ENCODE results near the gene ERF.

Gene ERF

GRCh38 chr19:42287017-42287826 lies 32.3 kb upstream of the ERF start:
- DNase-seq (ENCODE audit: low read depth) = no peak

- no peak for DNase-seq (ENCODE audit: low read depth)
These were observed 31.6 kb upstream of the ERF start for GRCh38 chr19:42286349-42287016.

- no peak for DNase-seq (ENCODE audit: low read depth)
These were observed 31.0 kb upstream of the ERF start for GRCh38 chr19:42285988-42286348.

- DNase-seq (ENCODE audit: low read depth) = no peak
These were observed 30.6 kb upstream of the ERF start for GRCh38 chr19:42285541-42285941.

- no peak for DNase-seq (ENCODE audit: low read depth)
These were observed 29.8 kb upstream of the ERF start for GRCh38 chr19:42284591-42285341.

GRCh38 chr19:42284066-42284501 lies 29.2 kb upstream of the ERF start:
- peak; percentile 68 for DNase-seq (ENCODE audit: low read depth)

GRCh38 chr19:42283188-42284065 lies 28.5 kb upstream of the ERF start:
- peak; percentile 91 for DNase-seq (ENCODE audit: low read depth)

GRCh38 chr19:42282819-42283187 lies 27.9 kb upstream of the ERF start:
- DNase-seq (ENCODE audit: low read depth) = no peak

- DNase-seq (ENCODE audit: low read depth) = no peak
These were observed 27.2 kb upstream of the ERF start for GRCh38 chr19:42281827-42282762.

GRCh38 chr19:42281146-42281826 lies 26.4 kb upstream of the ERF start:
- DNase-seq (ENCODE audit: low read depth) = no peak

GRCh38 chr19:42280815-42281145 lies 25.9 kb upstream of the ERF start:
- DNase-seq (ENCODE audit: low read depth) = no peak

- peak; percentile 69 for DNase-seq (ENCODE audit: low read depth)
These were observed 25.2 kb upstream of the ERF start for GRCh38 chr19:42279902-42280814.

GRCh38 chr19:42279155-42279901 lies 24.4 kb upstream of the ERF start:
- DNase-seq (ENCODE audit: low read depth) = no peak

GRCh38 chr19:42278452-42279154 lies 23.7 kb upstream of the ERF start:
- no peak for DNase-seq (ENCODE audit: low read depth)

- no peak for DNase-seq (ENCODE audit: low read depth)
These were observed 23.0 kb upstream of the ERF start for GRCh38 chr19:42277821-42278451.

GRCh38 chr19:42276821-42277220 lies 21.9 kb upstream of the ERF start:
- DNase-seq (ENCODE audit: low read depth) = no peak

- DNase-seq (ENCODE audit: low read depth) = no peak
These were observed 21.4 kb upstream of the ERF start for GRCh38 chr19:42276284-42276683.
